Measurements from ENCODE around the gene DIAPH1.

DIAPH1 gene

GRCh38 chr5:141522301-141522700 lies 96.5 kb downstream of the DIAPH1 start:
- Histone ChIP-seq H3K9me3 (ENCODE audit: control insufficient read depth, insufficient read depth, low read length) (no peaks in the 10 kb centered on the region), H3K4me3 (ENCODE audit: low read length) (no peak overlapping the region), H3K4me1 (ENCODE audit: control insufficient read depth, insufficient read depth, low read length) (no peaks in the 10 kb centered on the region), H3K36me3 (ENCODE audit: control insufficient read depth, insufficient read depth, low read length) (peaks cover 7% of the 10 kb centered on the region; the same call in 1 of the 2 replicates), H3K27ac (ENCODE audit: low read length) (no peak overlapping the region), H3K27me3 (ENCODE audit: control insufficient read depth, insufficient read depth, low read length) (no peaks in the 10 kb centered on the region)
- no CpG with 5 or more reads among the region's 2 CpGs for WGBS (ENCODE audit: insufficient coverage, insufficient read length)
- DNase-seq (ENCODE audit: low read depth, low spot score): no peak

- Histone ChIP-seq H3K9me3 (ENCODE audit: control insufficient read depth, insufficient read depth, low read length) (no peaks in the 10 kb centered on the region), H3K27ac (ENCODE audit: low read length) (no peak overlapping the region), H3K27me3 (ENCODE audit: control insufficient read depth, insufficient read depth, low read length) (no peaks in the 10 kb centered on the region), H3K4me3 (ENCODE audit: low read length) (no peak overlapping the region), H3K4me1 (ENCODE audit: control insufficient read depth, insufficient read depth, low read length) (no peaks in the 10 kb centered on the region), H3K36me3 (ENCODE audit: control insufficient read depth, insufficient read depth, low read length) (peaks cover 8% of the 10 kb centered on the region; the same call in 1 of the 2 replicates)
- no CpG with 5 or more reads among the region's 2 CpGs for WGBS (ENCODE audit: insufficient coverage, insufficient read length)
- no peak for DNase-seq (ENCODE audit: low read depth, low spot score)
These were observed 97.5 kb downstream of the DIAPH1 start for GRCh38 chr5:141521244-141521781.

- H3K36me3 ChIP-seq (ENCODE audit: control insufficient read depth, insufficient read depth, low read length): peaks cover 7% of the 10 kb centered on the region; the same call in 1 of the 2 replicates
- H3K27ac ChIP-seq (ENCODE audit: low read length): no peak overlapping the region
- no peaks in the 10 kb centered on the region for H3K9me3 ChIP-seq (ENCODE audit: control insufficient read depth, insufficient read depth, low read length)
- H3K4me3 ChIP-seq (ENCODE audit: low read length): no peak overlapping the region
- no CpG with 5 or more reads among the region's 3 CpGs for WGBS (ENCODE audit: insufficient coverage, insufficient read length)
- peaks cover 3% of the 10 kb centered on the region; the same call in 1 of the 2 replicates for H3K4me1 ChIP-seq (ENCODE audit: control insufficient read depth, insufficient read depth, low read length)
- H3K27me3 ChIP-seq (ENCODE audit: control insufficient read depth, insufficient read depth, low read length): no peaks in the 10 kb centered on the region
- DNase-seq (ENCODE audit: low read depth, low spot score): no peak
These were observed 98.9 kb downstream of the DIAPH1 start for GRCh38 chr5:141519605-141520565.

- Histone ChIP-seq H3K4me3 (ENCODE audit: low read length) (no peak overlapping the region), H3K27me3 (ENCODE audit: control insufficient read depth, insufficient read depth, low read length) (no peaks in the 10 kb centered on the region), H3K36me3 (ENCODE audit: control insufficient read depth, insufficient read depth, low read length) (peaks cover 7% of the 10 kb centered on the region; the same call in 1 of the 2 replicates), H3K27ac (ENCODE audit: low read length) (no peak overlapping the region), H3K9me3 (ENCODE audit: control insufficient read depth, insufficient read depth, low read length) (no peaks in the 10 kb centered on the region), H3K4me1 (ENCODE audit: control insufficient read depth, insufficient read depth, low read length) (peaks cover 3% of the 10 kb centered on the region; the same call in 1 of the 2 replicates)
- DNase-seq (ENCODE audit: low read depth, low spot score): no peak
- no CpG with 5 or more reads among the region's 1 CpG for WGBS (ENCODE audit: insufficient coverage, insufficient read length)
These were observed 100.2 kb downstream of the DIAPH1 start for GRCh38 chr5:141518618-141519015.

GRCh38 chr5:141517880-141518617 lies 100.8 kb downstream of the DIAPH1 start:
- H3K27ac ChIP-seq (ENCODE audit: low read length): no peak overlapping the region
- WGBS (ENCODE audit: insufficient coverage, insufficient read length): no CpG with 5 or more reads among the region's 11 CpGs
- no peaks in the 10 kb centered on the region for H3K27me3 ChIP-seq (ENCODE audit: control insufficient read depth, insufficient read depth, low read length)
- no peak overlapping the region for H3K4me3 ChIP-seq (ENCODE audit: low read length)
- peaks cover 7% of the 10 kb centered on the region; the same call in 1 of the 2 replicates for H3K36me3 ChIP-seq (ENCODE audit: control insufficient read depth, insufficient read depth, low read length)
- H3K9me3 ChIP-seq (ENCODE audit: control insufficient read depth, insufficient read depth, low read length): no peaks in the 10 kb centered on the region
- peaks cover 3% of the 10 kb centered on the region; the same call in 1 of the 2 replicates for H3K4me1 ChIP-seq (ENCODE audit: control insufficient read depth, insufficient read depth, low read length)
- no peak for DNase-seq (ENCODE audit: low read depth, low spot score)

GRCh38 chr5:141517312-141517711 lies 101.5 kb downstream of the DIAPH1 start:
- no peak for DNase-seq (ENCODE audit: low read depth, low spot score)
- WGBS (ENCODE audit: insufficient coverage, insufficient read length): no CpG with 5 or more reads among the region's 8 CpGs
- H3K27me3 ChIP-seq (ENCODE audit: control insufficient read depth, insufficient read depth, low read length): no peaks in the 10 kb centered on the region
- no peak overlapping the region for H3K27ac ChIP-seq (ENCODE audit: low read length)
- H3K4me1 ChIP-seq (ENCODE audit: control insufficient read depth, insufficient read depth, low read length): peaks cover 3% of the 10 kb centered on the region; the same call in 1 of the 2 replicates
- no peak overlapping the region for H3K4me3 ChIP-seq (ENCODE audit: low read length)
- H3K9me3 ChIP-seq (ENCODE audit: control insufficient read depth, insufficient read depth, low read length): no peaks in the 10 kb centered on the region
- peaks cover 7% of the 10 kb centered on the region; the same call in 1 of the 2 replicates for H3K36me3 ChIP-seq (ENCODE audit: control insufficient read depth, insufficient read depth, low read length)

- peaks cover 3% of the 10 kb centered on the region; the same call in 1 of the 2 replicates for H3K4me1 ChIP-seq (ENCODE audit: control insufficient read depth, insufficient read depth, low read length)
- WGBS (ENCODE audit: insufficient coverage, insufficient read length): no CpG with 5 or more reads among the region's 8 CpGs
- peaks cover 7% of the 10 kb centered on the region; the same call in 1 of the 2 replicates for H3K36me3 ChIP-seq (ENCODE audit: control insufficient read depth, insufficient read depth, low read length)
- no peaks in the 10 kb centered on the region for H3K9me3 ChIP-seq (ENCODE audit: control insufficient read depth, insufficient read depth, low read length)
- H3K27me3 ChIP-seq (ENCODE audit: control insufficient read depth, insufficient read depth, low read length): no peaks in the 10 kb centered on the region
- no peak overlapping the region for H3K27ac ChIP-seq (ENCODE audit: low read length)
- H3K4me3 ChIP-seq (ENCODE audit: low read length): no peak overlapping the region
- no peak for DNase-seq (ENCODE audit: low read depth, low spot score)
These were observed 102.2 kb downstream of the DIAPH1 start for GRCh38 chr5:141516672-141517025.

GRCh38 chr5:141515946-141516671 lies 102.7 kb downstream of the DIAPH1 start:
- H3K4me1 ChIP-seq (ENCODE audit: control insufficient read depth, insufficient read depth, low read length): peaks cover 3% of the 10 kb centered on the region; the same call in 1 of the 2 replicates
- H3K9me3 ChIP-seq (ENCODE audit: control insufficient read depth, insufficient read depth, low read length): no peaks in the 10 kb centered on the region
- no peak for DNase-seq (ENCODE audit: low read depth, low spot score)
- H3K4me3 ChIP-seq (ENCODE audit: low read length): no peak overlapping the region
- no peak overlapping the region for H3K27ac ChIP-seq (ENCODE audit: low read length)
- H3K36me3 ChIP-seq (ENCODE audit: control insufficient read depth, insufficient read depth, low read length): peaks cover 7% of the 10 kb centered on the region; the same call in 1 of the 2 replicates
- WGBS (ENCODE audit: insufficient coverage, insufficient read length): no CpG with 5 or more reads among the region's 4 CpGs
- no peaks in the 10 kb centered on the region for H3K27me3 ChIP-seq (ENCODE audit: control insufficient read depth, insufficient read depth, low read length)

- DNase-seq (ENCODE audit: low read depth, low spot score): no peak
- H3K9me3 ChIP-seq (ENCODE audit: control insufficient read depth, insufficient read depth, low read length): no peaks in the 10 kb centered on the region
- H3K4me3 ChIP-seq (ENCODE audit: low read length): no peak overlapping the region
- H3K27ac ChIP-seq (ENCODE audit: low read length): no peak overlapping the region
- peaks cover 7% of the 10 kb centered on the region; the same call in 1 of the 2 replicates for H3K36me3 ChIP-seq (ENCODE audit: control insufficient read depth, insufficient read depth, low read length)
- no peaks in the 10 kb centered on the region for H3K27me3 ChIP-seq (ENCODE audit: control insufficient read depth, insufficient read depth, low read length)
- WGBS (ENCODE audit: insufficient coverage, insufficient read length): no CpG with 5 or more reads among the region's 3 CpGs
- H3K4me1 ChIP-seq (ENCODE audit: control insufficient read depth, insufficient read depth, low read length): peaks cover 3% of the 10 kb centered on the region
These were observed 103.7 kb downstream of the DIAPH1 start for GRCh38 chr5:141515141-141515540.

All from iPS DF 6.9 (cell line).